ENCODE results near the gene HAT1. TPM values are rescaled to one million over a fixed set of nuclear protein-coding genes. Genes with fewer than 3 reads are reported as not detected.
"Not testable (repeated sequence)": the region's sequence is repeated elsewhere in the genome, so short reads cannot be mapped to it uniquely, and the experiment has no call there.

HAT1 gene
- polyA plus RNA-seq, 4 donors, result 62.7 to 75.4 (median 75.2) TPM

DNA sequence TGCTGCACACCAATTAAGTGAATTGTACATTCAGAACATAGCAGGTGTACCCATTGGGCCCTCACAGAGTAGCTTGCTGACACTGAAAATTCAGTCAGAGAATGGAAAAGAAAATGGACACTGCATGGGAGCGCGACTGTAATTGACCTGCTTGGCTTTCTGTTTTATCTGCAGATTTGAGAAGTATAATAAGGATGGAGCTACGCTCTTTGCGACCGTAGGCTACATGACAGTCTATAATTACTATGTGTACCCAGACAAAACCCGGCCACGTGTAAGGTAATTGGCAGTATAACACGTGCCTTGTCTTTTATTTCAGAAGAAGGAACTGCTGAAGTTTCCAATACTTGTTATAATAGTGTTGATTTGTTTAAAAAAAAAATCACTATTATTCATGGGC is 44.0 kb downstream of the HAT1 start:
- DNase-seq (ENCODE audit: low read depth in 4 of 4, low spot score in 3 of 4), result no peak

DNA sequence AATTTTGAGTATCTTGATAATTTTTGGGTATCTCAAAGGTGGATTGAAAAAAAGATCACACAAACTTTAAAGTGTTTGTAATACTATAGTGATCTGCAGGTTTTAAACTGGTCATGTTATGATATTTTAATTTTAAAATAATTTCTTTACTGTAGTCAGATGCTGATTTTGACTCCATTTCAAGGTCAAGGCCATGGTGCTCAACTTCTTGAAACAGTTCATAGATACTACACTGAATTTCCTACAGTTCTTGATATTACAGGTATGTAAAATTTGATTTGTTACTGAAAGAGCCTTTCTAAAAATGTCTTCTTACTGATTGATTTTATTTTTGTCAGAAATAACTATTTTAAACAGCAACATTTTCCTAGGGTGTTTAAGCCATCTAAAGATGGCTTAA is 44.4 kb downstream of the HAT1 start:
- DNase-seq (ENCODE audit: low read depth in 4 of 4, low spot score in 3 of 4), result no peak

DNA sequence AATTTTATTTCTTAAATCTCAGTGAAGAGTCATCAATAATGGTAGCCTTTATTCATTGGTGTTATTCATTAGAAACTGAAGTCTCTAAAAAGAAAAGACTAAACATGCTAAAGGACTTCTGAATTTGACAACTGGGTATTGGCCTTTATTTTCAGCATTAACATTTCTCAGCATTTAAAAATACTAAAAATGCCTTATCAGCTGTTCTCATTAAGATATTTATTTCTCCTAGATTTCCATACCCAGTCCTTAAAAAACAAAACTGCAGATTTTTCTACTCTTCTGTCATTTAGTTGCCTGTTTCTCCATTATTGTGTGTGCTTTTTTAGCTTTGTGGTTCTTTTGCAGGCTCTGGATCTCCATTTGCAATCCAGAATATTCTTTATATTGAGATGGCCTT is 46.2 kb downstream of the HAT1 start:
- DNase-seq (ENCODE audit: low read depth in 4 of 4, low spot score in 3 of 4), result no peak

DNA sequence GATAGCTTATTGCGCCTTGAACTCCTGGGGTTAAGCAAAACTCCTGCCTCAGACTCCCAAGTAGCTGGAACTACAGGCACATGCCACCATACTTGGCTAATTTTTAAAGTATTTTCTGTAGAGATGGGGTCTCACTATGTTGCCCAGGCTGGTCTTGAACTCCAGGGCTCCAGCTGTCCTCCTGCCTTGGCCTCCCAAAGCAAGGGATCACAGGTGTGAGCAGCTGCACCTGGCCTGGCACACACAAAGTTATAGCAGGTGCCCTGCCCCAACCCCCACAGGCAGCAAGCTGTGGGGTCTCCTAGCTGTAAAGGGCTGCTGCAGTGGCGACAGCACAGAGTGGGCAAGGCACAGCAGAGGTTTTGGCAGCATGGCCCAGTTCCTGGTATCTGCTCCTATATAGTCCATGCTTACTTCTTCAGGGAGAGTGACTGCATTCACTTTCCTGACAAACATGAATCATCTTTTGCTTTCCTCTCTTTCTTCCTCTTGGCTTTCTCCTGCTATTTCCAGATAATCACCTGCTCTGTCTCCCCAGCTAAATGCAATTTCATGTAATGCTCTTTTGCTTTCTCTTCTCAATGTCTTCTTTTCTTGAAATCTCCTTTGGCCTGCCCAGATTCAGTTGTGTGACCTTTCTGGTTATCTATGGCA is 50.2 kb downstream of the HAT1 start:
- DNase-seq (ENCODE audit: low read depth in 4 of 4, low spot score in 3 of 4), result no peak

DNA sequence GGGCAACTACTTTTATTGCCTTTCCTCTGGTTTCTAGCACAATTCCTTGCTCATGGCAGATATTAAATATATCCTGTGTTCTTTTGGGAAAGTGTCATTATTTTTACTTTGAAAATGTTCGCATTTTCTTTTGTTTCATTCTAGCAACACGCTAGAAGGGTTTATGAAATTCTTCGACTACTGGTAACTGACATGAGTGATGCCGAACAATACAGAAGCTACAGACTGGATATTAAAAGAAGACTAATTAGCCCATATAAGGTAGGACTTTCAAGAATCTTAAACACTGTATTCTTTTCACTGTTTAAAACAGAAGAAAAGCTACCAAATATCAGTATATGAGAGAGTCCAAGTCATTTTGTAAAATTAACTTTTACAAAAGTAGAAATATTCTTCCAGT is 56.8 kb downstream of the HAT1 start:
- DNase-seq (ENCODE audit: low read depth in 4 of 4, low spot score in 3 of 4), result no peak

DNA sequence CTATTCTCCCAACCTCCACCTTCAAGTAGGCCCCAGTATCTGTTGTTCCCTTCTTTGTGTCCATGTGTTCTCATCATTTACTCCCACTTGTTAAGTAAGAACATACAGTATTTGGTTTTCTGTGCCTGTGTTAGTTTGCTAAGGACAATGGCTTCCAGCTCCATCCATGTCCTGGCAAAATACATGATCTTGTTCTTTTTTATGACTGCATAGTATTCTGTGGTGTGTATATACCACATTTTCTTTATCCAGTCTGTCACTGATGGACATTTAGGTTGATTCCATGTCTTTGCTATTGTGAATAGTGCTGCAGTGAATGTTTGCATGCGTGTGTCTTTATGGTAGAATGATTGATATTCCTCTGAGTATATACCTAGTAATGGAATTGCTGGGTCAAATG is 61.7 kb downstream of the HAT1 start:
- DNase-seq (ENCODE audit: low read depth in 4 of 4, low spot score in 3 of 4), result not testable (repeated sequence)

DNA sequence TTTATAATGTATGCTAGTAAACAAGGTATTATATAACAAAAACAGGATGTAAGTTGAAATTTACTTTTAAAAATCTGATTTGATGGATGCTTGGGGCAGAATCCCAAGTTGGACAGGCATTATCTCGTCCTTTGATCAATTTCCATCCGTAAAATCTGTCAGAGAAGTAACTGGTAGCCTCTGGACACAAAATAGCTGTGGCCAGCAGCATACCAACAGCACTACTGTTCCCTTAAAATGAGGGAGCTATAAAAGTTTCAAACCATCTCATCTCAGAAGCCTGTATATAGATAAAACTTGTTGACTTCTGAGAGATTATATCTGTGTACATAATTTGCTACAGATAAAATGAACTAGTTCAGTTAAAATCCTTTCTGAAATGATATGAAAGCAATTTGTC is 62.8 kb downstream of the HAT1 start:
- no peak for DNase-seq (ENCODE audit: low read depth in 4 of 4, low spot score in 3 of 4)

DNA sequence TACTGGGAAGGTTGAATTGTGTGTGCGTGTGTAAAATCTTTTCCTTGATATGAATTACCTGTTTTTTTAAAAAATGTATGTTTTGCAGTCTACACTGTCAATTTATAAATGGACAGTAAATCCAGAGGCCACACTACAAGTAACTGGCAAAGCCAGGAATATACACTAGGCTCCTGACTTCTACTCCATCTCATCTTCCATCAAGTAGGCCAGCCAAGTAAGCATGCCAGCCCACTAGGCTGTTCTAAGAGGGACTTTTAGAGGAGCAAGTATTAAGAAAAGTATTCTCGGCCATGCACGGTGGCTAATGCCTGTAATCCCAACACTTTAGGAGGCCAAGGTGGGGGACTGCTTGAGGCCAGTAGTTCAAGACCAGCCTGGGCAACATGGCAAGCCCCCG is 64.5 kb downstream of the HAT1 start:
- DNase-seq (ENCODE audit: low read depth in 4 of 4, low spot score in 3 of 4), result no peak

DNA sequence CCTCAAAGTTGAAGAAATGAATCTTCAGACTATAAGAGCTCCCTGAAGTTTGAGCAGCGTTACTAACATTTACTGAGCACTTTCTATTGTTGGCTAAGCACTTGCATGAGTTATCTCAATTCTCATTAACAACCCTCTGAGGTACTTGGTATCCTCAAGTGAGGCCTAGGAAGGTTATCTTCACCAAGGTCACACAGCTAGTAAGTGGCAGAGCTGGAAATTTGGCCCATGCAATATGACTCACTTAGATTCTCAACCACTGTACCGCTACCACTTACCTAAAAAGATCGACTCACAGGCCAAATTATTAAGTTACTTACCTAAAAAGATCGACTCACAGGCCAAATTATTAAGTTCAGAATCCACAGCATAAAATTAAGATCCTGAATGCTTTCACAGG is 68.8 kb downstream of the HAT1 start:
- no peak for DNase-seq (ENCODE audit: low read depth in 4 of 4, low spot score in 3 of 4)

DNA sequence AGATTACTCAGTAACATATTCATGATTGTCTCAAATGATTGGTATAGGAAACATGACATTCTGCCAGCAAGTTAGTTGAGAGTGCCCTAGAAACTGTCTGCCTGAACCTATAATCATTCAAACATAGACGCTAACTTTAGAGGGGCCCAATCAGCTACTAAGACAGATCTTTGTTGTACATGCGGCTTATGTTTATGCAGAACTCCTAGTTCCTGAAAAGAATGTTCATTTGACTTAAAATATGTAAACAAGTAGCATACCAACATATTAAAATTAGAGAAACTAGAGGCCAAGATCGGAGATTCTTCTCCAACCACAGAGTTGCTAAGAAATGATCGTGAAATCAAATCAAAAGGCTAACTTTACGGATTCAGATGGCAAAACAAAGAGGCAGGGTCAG is 73.3 kb downstream of the HAT1 start:
- DNase-seq (ENCODE audit: low read depth in 4 of 4, low spot score in 3 of 4), result no peak

DNA sequence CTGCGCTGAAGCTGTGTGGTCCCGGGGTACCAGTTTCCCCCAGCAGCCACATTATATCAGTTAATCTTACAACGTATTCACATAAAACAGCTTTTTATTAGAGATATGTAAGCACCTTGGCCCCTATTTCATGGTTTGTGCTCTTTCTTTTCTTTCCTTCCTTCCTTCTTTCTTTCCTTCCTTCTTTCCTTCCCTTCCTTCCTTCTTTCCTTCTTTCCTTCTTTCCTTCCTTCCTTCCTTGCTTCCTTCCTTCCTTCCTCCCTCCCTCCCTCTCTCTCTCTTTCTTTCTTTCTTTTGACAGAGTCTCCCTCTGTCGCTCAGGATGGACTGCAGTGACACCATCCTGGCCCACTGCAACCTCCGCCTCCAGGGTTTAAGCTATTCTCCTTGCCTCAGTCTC is 73.8 kb downstream of the HAT1 start:
- no peak for DNase-seq (ENCODE audit: low read depth in 4 of 4, low spot score in 3 of 4)

DNA sequence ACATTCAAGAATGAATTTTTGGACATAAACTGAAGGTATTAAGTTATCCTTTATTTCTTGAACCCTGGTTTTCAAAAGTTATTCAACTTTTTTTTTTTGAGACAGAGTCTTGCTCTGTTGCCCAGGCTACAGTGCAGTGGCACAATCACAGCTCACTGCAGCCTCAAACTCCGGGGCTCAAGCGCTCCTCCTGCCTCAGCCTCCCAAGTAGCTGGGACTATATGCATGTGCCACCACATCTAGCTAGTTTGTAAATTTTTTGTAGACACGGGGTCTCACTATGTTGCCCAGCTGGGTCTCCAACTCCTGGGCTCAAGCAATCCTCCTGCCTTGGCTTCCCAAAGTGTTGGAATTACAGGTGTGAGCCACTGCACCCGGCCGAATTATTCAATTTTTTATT is 74.8 kb downstream of the HAT1 start:
- not testable (repeated sequence) for DNase-seq (ENCODE audit: low read depth in 4 of 4, low spot score in 3 of 4)

DNA sequence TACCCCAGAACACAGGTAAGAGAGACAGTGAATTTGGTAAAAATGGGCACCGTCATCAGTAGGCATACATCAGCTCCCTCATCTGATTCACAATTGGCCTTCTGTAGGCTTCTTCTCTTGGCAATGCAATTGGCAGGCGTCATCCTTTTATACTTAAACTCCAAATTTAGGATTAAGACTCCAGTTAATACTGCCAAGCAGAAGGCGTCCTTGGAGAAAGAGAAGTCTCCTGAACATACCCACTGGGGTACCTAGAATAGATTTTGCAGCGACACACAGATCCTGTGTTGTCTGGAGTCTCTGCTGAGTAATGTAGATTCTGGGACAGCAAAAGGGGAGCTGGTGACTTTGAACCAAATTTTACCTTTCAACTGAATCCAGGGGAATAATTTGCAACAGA is 76.9 kb downstream of the HAT1 start:
- no peak for DNase-seq (ENCODE audit: low read depth in 4 of 4, low spot score in 3 of 4)

DNA sequence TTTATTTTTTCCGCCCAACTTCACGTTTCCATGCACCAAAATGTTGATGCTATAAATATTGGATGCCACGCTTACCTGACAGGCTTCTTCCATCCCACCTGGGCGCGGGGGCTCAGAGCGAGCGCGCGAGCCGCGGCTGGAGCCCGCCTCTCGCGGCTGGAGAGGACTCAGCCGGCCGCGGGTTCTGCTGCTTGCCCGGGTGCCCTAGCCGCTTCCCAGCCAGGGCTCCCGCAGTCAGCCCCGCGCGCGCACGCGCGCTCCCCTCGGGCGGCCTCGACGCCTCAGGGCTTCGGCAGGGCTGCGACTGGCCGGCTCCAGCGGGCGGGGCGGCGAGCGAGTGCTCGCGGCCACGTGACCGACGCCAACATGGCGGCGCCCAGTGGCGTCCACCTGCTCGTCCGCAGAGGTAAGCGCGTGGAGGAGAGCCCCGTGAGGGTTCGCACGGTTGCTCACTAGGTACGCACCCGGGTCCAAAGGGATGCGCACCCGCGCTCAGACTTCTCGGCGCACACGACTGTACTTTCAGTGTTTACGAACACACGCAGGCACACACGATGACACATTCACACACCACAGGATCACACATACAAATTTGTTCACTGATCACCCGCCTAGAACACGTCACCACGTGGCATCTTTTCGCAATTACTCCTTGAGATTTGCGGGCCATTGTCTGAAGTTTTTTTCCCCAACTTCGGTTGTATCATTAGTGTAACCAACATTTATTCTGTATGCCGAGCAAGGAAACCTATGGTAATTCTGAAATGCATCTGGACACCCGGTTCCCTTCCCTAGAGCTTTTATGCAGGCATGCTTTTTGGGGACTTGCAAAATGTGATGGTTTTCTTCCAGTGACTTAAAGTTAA is 77.6 kb downstream of the HAT1 start, which contains the start of gene METAP1D:
METAP1D (plus strand) TSS at position 350 of the 866 bp plus-strand sequence; CDS start at position 367, 17 bp downstream.
- peak; percentile 81 to 85 (median 81) for DNase-seq (ENCODE audit: low read depth in 4 of 4, low spot score in 3 of 4)

DNA sequence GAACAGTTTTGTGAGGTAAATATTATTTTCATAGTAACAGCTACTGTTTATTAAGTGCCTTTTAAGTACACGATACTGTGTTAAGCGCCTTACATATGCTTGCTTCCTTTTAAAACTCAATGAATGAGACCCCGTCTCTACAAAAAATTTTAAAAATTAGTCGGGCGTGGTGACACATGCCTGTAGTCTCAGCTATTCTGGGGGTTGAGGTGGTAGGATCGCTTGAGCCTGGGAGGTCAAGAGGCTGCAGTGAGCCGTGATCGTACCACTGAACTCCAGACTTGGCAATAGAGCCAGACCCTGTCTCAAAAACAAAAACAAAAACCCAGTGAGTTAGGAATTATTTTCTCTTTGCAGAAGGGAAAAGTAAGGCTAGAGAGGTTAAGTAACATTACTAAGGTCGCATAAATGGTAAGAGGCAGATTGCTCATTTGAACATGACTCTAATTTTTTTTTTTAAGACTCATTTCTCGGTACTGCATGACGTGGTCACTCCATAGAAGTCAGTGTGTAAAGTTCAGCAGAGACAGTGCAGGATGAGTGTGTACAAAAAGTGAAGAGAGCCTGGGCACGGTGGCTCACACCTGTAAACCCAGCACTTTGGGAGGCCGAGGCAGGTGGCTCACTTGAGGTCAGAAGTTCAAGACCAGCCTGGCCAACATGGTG is 78.6 kb downstream of the HAT1 start:
- DNase-seq (ENCODE audit: low read depth in 4 of 4, low spot score in 3 of 4), result no peak

DNA sequence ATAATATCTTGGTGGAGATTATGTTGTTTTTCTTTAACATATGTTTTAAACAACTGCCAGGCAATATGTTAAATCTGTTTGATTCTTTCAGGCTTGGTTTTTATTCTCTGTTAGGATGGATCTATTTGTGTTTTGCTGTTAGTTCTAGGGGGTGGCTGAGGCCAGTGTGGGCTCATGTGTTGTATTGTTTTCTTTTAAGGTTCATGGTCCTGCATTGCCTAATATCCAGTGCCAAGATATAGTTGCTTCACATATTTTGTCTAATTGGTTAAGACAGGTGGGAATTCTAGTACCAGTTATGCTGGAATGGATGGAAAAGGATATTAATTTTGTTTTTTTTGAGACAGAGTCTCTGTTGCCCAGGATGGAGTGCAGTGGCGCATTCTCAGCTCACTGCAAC is 85.1 kb downstream of the HAT1 start:
- DNase-seq (ENCODE audit: low read depth in 4 of 4, low spot score in 3 of 4), result no peak

DNA sequence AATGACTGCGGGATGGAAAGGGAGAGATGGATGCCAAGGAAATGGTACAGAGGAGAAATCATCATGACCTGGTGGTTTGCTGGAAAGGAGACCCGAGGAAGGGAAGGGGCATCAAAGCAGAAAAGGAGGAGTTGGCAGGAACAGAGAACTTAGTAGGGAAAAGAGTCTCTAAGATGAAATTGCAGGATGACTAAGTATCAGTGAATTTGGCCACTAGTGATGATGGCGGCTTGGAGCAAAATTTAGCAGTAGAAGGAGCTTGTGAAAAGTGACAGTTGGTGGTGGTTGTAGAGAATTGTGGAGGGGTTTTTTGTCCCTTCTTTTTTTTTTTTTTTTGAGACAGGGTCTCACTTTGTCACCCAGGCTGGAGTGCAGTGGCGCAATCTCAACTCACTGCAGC is 87.6 kb downstream of the HAT1 start:
- no peak for DNase-seq (ENCODE audit: low read depth in 4 of 4, low spot score in 3 of 4)

DNA sequence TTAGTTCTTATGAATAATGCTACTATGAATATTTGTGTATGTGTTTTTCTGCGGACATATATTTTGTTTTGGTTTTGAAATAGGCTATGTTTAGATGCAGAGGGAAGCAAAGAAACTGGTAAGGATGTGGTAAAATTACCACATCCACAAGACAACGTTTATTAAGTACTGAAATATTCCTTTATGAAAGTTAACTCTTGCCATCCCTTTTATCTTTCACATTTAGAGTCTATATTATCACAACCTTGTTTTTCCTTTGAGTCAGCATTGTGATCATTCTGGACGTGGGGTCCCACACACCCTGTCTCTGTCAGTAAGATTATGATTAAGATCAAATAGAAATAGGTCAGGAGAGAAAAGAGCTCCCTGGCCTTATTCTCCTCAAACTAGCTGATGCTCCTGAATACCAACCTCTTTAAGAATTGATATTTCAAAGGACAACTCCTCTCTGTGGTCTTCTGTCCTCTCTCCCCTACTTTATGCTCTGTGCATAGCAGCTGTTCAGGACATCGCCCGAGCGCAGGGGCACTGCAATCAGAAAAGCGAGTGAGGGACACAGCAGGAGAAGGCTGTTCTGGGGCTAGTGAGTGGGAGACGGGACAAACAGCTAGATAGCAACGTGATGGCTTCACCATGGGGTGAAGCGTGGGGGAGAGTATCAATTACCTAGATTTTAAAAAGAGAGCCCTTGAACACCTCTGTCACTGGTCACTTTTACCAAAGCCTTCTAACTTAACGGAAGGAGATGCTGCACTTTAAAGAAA is 89.7 kb downstream of the HAT1 start:
- no peak for DNase-seq (ENCODE audit: low read depth in 4 of 4, low spot score in 3 of 4)

DNA sequence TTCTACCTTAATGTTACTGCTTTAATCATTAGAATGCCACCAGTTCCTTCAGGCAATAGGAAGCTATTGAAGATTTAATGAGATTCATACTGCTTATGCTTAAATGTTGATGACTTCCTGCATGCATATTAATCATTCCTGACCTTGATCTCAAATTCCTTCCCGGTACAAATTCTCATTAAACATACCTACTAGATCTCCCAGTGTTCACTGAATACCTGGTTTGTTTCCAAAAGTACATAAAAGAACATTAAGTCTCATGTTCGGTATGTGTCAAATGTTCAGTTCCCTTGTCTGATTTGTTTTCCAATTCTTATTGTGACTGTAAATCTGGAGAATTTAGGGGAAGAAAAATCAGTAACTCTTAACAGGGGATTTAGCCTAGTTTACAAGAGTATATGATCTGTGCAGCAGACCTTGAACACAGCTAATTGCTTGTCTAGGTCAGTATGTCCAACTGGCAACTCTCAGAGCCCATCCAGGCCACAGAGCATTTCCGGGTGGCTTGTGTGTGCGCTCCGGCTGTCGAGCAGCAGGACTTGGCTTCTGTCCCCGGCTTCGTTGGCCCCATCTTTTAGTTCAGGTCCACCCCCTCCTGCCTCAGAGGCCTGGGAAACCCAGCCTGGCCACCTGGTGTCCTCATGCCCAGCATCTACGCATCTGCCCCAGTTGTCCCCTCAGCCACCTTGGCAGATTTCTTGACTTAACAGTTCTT is 90.6 kb downstream of the HAT1 start:
- no peak for DNase-seq (ENCODE audit: low read depth in 4 of 4, low spot score in 3 of 4)

DNA sequence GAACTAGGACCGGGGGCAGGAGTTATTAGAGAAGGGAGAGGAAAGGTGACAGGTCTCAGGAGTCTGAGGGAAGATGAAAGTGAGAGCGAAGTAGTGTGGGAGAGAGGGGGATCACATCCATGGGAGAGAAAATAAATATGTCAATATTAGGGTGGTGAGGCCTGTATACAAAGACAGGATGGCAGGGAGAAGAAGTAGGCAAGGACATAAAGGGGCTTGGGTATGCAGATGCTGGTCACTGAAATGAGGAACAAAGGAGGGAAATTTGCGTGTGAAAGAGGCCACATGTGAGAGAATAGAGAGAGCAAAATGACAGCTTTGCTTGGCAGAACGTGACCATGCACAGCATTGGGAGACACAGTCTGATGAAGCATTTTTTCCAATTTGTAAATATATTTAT is 91.1 kb downstream of the HAT1 start:
- DNase-seq (ENCODE audit: low read depth in 4 of 4, low spot score in 3 of 4), result no peak
